GM06990 (cell line): ENCODE data around the gene PCGF6.

Experiments
- DNase-seq: peaks from one replicate; pipeline ENCODE4 v3.0.0-alpha.2; 2011; ENCODE audit not compliant: insufficient read length; ENCODE audit errors: extremely low read depth
- H3K27me3 ChIP-seq: replicated peaks from 2 replicates; pipeline ENCODE4 v1.6.0; 2011; ENCODE audit warnings: low read length; ENCODE audit not compliant: control insufficient read depth, insufficient read depth
- H3K36me3 ChIP-seq: 2 replicates; pipeline ENCODE4 v1.5.1; 2011; ENCODE audit warnings: low read length; ENCODE audit not compliant: control insufficient read depth, insufficient read depth
- H3K4me3 ChIP-seq: replicated peaks from 2 replicates; pipeline ENCODE4 v1.5.1; 2011; ENCODE audit warnings: low read depth, mild to moderate bottlenecking, control low read depth, low read length
- TF ChIP-seq, protein P1 (sequence below): IDR thresholded peaks from 2 replicates; pipeline ENCODE4 v1.5.1; 2011; ENCODE audit warnings: low read length, control low read depth, mild to moderate bottlenecking, inconsistent platforms; ENCODE audit not compliant: insufficient read depth, poor library complexity, severe bottlenecking

PCGF6 gene

DNA sequence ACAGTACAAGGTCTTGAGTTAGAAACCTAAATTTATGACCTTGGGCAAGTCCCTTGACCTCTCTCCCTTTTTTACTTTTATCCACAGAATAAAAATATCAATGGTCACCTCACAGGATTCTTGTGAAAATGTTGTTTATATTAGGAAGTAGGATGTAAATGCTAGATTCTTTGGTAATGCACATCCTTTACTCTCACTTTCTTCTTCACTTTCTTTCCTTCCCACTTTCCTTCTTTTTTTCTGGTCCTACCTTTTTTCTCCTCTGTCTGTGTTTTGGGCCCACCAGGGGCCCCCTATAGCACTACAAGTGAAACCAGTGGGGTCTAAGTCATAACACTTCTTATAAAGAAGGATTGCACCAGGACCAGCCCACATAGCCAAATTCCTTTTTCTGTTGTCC, 93.1 kb downstream of the PCGF6 start:
- Histone ChIP-seq H3K4me3 (no peak overlapping the region), H3K36me3 (no peaks in the 10 kb centered on the region), H3K27me3 (no peaks in the 10 kb centered on the region)
- TF ChIP-seq, protein P1, sequence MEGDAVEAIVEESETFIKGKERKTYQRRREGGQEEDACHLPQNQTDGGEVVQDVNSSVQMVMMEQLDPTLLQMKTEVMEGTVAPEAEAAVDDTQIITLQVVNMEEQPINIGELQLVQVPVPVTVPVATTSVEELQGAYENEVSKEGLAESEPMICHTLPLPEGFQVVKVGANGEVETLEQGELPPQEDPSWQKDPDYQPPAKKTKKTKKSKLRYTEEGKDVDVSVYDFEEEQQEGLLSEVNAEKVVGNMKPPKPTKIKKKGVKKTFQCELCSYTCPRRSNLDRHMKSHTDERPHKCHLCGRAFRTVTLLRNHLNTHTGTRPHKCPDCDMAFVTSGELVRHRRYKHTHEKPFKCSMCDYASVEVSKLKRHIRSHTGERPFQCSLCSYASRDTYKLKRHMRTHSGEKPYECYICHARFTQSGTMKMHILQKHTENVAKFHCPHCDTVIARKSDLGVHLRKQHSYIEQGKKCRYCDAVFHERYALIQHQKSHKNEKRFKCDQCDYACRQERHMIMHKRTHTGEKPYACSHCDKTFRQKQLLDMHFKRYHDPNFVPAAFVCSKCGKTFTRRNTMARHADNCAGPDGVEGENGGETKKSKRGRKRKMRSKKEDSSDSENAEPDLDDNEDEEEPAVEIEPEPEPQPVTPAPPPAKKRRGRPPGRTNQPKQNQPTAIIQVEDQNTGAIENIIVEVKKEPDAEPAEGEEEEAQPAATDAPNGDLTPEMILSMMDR: no peak
- no peak for DNase-seq

DNA sequence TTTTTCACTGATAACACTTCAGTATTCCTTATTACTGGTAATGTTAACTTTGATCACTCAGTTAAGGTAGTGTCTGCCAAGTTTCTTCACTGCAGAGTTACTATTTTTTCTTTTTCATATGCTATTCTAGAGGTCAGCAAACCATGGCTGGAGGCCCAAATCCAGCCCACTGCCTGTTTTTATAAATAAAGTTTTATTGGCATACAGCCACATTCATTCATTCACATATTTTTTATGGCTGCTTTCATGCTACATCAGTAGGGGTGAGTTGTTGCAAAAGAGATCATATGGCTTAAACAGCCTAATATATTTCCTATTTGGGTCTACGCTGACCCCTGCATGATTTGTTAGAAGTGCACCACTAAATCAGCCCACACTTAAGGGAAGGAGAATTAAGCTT, 94.3 kb downstream of the PCGF6 start:
- no peak for DNase-seq
- TF ChIP-seq, protein P1: no peak
- Histone ChIP-seq H3K27me3 (no peaks in the 10 kb centered on the region), H3K4me3 (no peak overlapping the region), H3K36me3 (no peaks in the 10 kb centered on the region)

DNA sequence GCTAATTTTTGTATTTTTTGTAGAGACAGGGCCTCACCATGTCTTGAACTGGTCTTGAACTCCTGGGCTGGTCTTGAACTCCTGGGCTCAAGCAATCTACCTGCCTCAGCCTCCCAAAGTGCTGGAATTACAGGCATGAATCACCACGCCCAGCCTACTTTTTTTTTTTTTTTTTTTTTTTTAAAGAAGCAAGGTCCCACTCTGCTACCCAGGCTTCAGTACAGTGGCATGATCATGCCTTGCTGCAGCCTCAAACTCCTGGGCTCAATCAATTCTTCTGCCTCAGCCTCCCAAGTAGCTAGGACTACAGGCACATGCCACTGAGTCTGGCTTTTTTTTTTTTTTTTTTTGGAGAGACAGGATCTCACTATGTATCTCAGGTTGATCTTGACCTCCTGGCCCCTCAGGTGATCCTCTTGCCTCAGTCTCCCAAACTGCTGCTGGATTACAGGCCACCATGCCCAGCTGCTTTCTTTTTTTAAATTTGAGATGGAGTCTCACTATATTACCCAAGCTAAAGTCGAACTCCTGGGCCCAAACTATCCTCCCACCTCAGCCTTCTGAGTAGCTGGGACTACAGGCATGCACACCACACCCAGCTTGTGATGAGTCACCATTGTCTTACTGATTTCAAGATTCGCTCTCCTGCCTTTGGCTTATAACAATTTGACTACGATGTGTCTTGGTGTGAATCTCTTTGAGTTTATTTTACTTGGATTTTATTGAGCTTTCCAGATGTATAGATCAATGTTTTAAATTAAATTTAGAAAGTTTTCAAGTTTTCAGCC, 96.2 kb downstream of the PCGF6 start:
- Histone ChIP-seq H3K36me3 (no peaks in the 10 kb centered on the region), H3K27me3 (no peaks in the 10 kb centered on the region), H3K4me3 (no peak overlapping the region)
- no peak for DNase-seq
- TF ChIP-seq, protein P1: no peak

DNA sequence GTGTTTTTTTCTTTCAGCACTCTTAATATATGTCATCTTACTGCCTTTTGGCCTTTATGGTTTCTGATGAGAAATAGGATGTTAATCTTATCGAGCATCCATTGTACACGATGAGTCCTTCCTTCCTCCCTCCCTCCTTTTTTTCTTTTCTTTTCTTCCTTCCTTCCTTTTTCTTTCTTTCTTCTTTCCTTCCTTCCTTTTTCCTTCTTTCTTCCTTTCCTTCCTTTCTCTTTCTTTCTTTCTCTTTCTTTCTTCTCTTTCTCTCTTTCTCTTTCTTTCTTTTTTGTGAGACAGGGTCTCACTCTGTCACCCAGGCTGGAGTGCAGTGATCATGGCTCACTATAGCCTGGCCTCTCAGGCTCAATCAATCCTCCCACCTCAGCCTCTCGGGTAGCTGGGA, 96.8 kb downstream of the PCGF6 start:
- DNase-seq: no peak
- TF ChIP-seq, protein P1: no peak
- Histone ChIP-seq H3K4me3 (no peak overlapping the region), H3K27me3 (no peaks in the 10 kb centered on the region), H3K36me3 (no peaks in the 10 kb centered on the region)
